ENCODE measurements around the gene KIRREL3.

- TF ChIP-seq ARID1B (IDR thresholded peaks at IDR 0.05), result no peak
- TF ChIP-seq POLR2AphosphoS5 (IDR thresholded peaks at IDR 0.05; ENCODE audit: control insufficient read depth, insufficient read depth, low read depth, low read length), result no peak
- no peak for TF ChIP-seq HMG20B (CRISPR knock-in tag; IDR thresholded peaks at IDR 0.05)
- TF ChIP-seq ZBTB43 (CRISPR knock-in tag; IDR thresholded peaks at IDR 0.05), result no peak
- TF ChIP-seq CREB1 (IDR thresholded peaks at IDR 0.05), result no peak
- no peak for TF ChIP-seq CREB1 (CRISPR knock-in tag; IDR thresholded peaks at IDR 0.05)
- no peak for TF ChIP-seq ZNF232 (CRISPR knock-in tag; IDR thresholded peaks at IDR 0.05)
Measured at GRCh38 chr11:126751242-126751641, 249.3 kb downstream of the KIRREL3 start.

Measured in K562 (cell line).